Immature natural killer cell (primary cell): ENCODE results near the gene DICER1. TPM values are rescaled to one million over a fixed set of nuclear protein-coding genes. Genes with fewer than 3 reads are reported as not detected.

Source experiments
- DNase-seq, 3 donors: peaks; one replicate each; pipeline ENCODE4 v3.0.0; 2022; ENCODE audit warnings: mixed read lengths in 1 of 3
- H3K27ac Mint-ChIP-seq, 6 donors: one replicate each; pipeline ENCODE4 v1.8.0; 2020; ENCODE audit warnings: mixed read lengths in 6 of 6, mild to moderate bottlenecking in 5 of 6, inconsistent platforms in 4 of 6, moderate library complexity in 3 of 6
- H3K27me3 Mint-ChIP-seq, 3 donors: one replicate each; pipeline ENCODE4 v1.8.0; 2020 to 2021; ENCODE audit warnings: low read depth in 3 of 3, mild to moderate bottlenecking in 3 of 3, mixed read lengths in 3 of 3, moderate library complexity in 3 of 3, inconsistent platforms in 1 of 3
- H3K36me3 Mint-ChIP-seq, 3 donors: one replicate each; pipeline ENCODE4 v1.8.0; 2020; ENCODE audit warnings: mixed read lengths in 3 of 3, inconsistent platforms in 2 of 3, mild to moderate bottlenecking in 2 of 3
- H3K4me1 Mint-ChIP-seq, 2 donors: one replicate each; pipeline ENCODE4 v1.8.0; 2020; ENCODE audit warnings: inconsistent platforms in 2 of 2, mild to moderate bottlenecking in 2 of 2, mixed read lengths in 2 of 2, moderate library complexity in 1 of 2
- H3K4me3 Mint-ChIP-seq, 5 donors: one replicate each; pipeline ENCODE4 v1.8.0; 2020; ENCODE audit warnings: mild to moderate bottlenecking in 5 of 5, mixed read lengths in 5 of 5, inconsistent platforms in 3 of 5, moderate library complexity in 3 of 5
- H3K9me3 Mint-ChIP-seq, 6 donors: one replicate each; pipeline ENCODE4 v1.8.0; 2020; ENCODE audit warnings: mild to moderate bottlenecking in 6 of 6, mixed read lengths in 6 of 6, inconsistent platforms in 4 of 6, moderate library complexity in 3 of 6
- polyA plus RNA-seq, 3 donors: library from polyadenylated mRNA; unstranded; fragments of 300-500 nt; fragmentation: Illumina TruSeq; gene quantifications; one replicate each; pipeline ENCODE4 v1.2.3, GENCODE V29; 2021

The DICER1 gene
- polyA plus RNA-seq, 3 donors from 2014 or later = 6.5 to 11.7 (median 7.0) TPM

- H3K27ac Mint-ChIP-seq = peak overlapping the region in 1 of 6 donors; percentile 34
- H3K9me3 Mint-ChIP-seq = no peaks in the 10 kb centered on the region
- H3K27me3 Mint-ChIP-seq = peaks cover 0 to 2% (median 0%) of the 10 kb centered on the region in 3 donors
- peak overlapping the region in 1 of 5 donors; percentile 20 for H3K4me3 Mint-ChIP-seq
- no peak for DNase-seq
- peaks cover 56 to 92% of the 10 kb centered on the region in 2 donors for H3K4me1 Mint-ChIP-seq
- peaks cover 1 to 4% (median 2%) of the 10 kb centered on the region in 3 donors for H3K36me3 Mint-ChIP-seq
Observed at GRCh38 chr14:95137804-95138167, 19.5 kb downstream of the DICER1 start.

- H3K9me3 Mint-ChIP-seq = no peaks in the 10 kb centered on the region
- DNase-seq = no peak
- H3K27me3 Mint-ChIP-seq = peaks cover 0 to 2% (median 0%) of the 10 kb centered on the region in 3 donors
- peak overlapping the region in 1 of 6 donors; percentile 76 for H3K27ac Mint-ChIP-seq
- peaks cover 4 to 7% (median 6%) of the 10 kb centered on the region in 3 donors for H3K36me3 Mint-ChIP-seq
- no peak overlapping the region for H3K4me3 Mint-ChIP-seq
- H3K4me1 Mint-ChIP-seq = peaks cover 51 to 92% of the 10 kb centered on the region in 2 donors
Observed at GRCh38 chr14:95137164-95137803, 20.0 kb downstream of the DICER1 start.

- Mint-ChIP-seq H3K27me3 (peaks cover 0 to 2% (median 0%) of the 10 kb centered on the region in 3 donors), H3K9me3 (no peaks in the 10 kb centered on the region), H3K4me3 (peak overlapping the region in 2 of 5 donors; percentile 12 to 44), H3K27ac (peak overlapping the region in 2 of 6 donors; percentile 76 to 86), H3K36me3 (peaks cover 4 to 10% (median 8%) of the 10 kb centered on the region in 3 donors), H3K4me1 (peaks cover 47 to 88% of the 10 kb centered on the region in 2 donors)
- no peak for DNase-seq
Observed at GRCh38 chr14:95136631-95137030, 20.7 kb downstream of the DICER1 start.

GRCh38 chr14:95134304-95134933, 22.9 kb downstream of the DICER1 start:
- Mint-ChIP-seq H3K4me1 (peaks cover 38 to 68% of the 10 kb centered on the region in 2 donors), H3K9me3 (no peaks in the 10 kb centered on the region), H3K27me3 (peaks cover 0 to 2% (median 0%) of the 10 kb centered on the region in 3 donors), H3K27ac (no peak overlapping the region), H3K36me3 (peaks cover 8 to 20% (median 8%) of the 10 kb centered on the region in 3 donors), H3K4me3 (no peak overlapping the region)
- DNase-seq = no peak

- DNase-seq = no peak
- H3K36me3 Mint-ChIP-seq = peaks cover 4 to 32% (median 8%) of the 10 kb centered on the region in 3 donors
- H3K4me3 Mint-ChIP-seq = no peak overlapping the region
- peaks cover 0 to 2% (median 0%) of the 10 kb centered on the region in 3 donors for H3K27me3 Mint-ChIP-seq
- peak overlapping the region in 1 of 6 donors; percentile 56 for H3K27ac Mint-ChIP-seq
- peaks cover 29 to 59% of the 10 kb centered on the region in 2 donors for H3K4me1 Mint-ChIP-seq
- no peaks in the 10 kb centered on the region for H3K9me3 Mint-ChIP-seq
Observed at GRCh38 chr14:95133282-95133681, 24.0 kb downstream of the DICER1 start.

GRCh38 chr14:95132760-95133159, 24.6 kb downstream of the DICER1 start:
- no peak overlapping the region for H3K27ac Mint-ChIP-seq
- no peaks in the 10 kb centered on the region for H3K9me3 Mint-ChIP-seq
- peaks cover 23 to 59% of the 10 kb centered on the region in 2 donors for H3K4me1 Mint-ChIP-seq
- H3K36me3 Mint-ChIP-seq = peaks cover 4 to 34% (median 8%) of the 10 kb centered on the region in 3 donors
- peaks cover 0 to 2% (median 0%) of the 10 kb centered on the region in 3 donors for H3K27me3 Mint-ChIP-seq
- DNase-seq = no peak
- H3K4me3 Mint-ChIP-seq = no peak overlapping the region

- Mint-ChIP-seq H3K4me1 (peaks cover 9 to 48% of the 10 kb centered on the region in 2 donors), H3K27me3 (no peaks in the 10 kb centered on the region), H3K9me3 (no peaks in the 10 kb centered on the region), H3K27ac (no peak overlapping the region), H3K36me3 (peaks cover 4 to 37% (median 8%) of the 10 kb centered on the region in 3 donors), H3K4me3 (no peak overlapping the region)
- no peak for DNase-seq
Observed at GRCh38 chr14:95130549-95130948, 26.8 kb downstream of the DICER1 start.

GRCh38 chr14:95128140-95128539, 29.2 kb downstream of the DICER1 start:
- Mint-ChIP-seq H3K9me3 (no peaks in the 10 kb centered on the region), H3K4me3 (no peak overlapping the region), H3K36me3 (peaks cover 11 to 50% (median 18%) of the 10 kb centered on the region in 3 donors), H3K4me1 (peaks cover 1 to 27% of the 10 kb centered on the region in 2 donors), H3K27ac (peak overlapping the region in 1 of 6 donors; percentile 20), H3K27me3 (no peaks in the 10 kb centered on the region)
- DNase-seq = no peak

- no peaks in the 10 kb centered on the region for H3K27me3 Mint-ChIP-seq
- H3K27ac Mint-ChIP-seq = no peak overlapping the region
- H3K4me3 Mint-ChIP-seq = no peak overlapping the region
- peaks cover 1 to 21% of the 10 kb centered on the region in 2 donors for H3K4me1 Mint-ChIP-seq
- H3K9me3 Mint-ChIP-seq = no peaks in the 10 kb centered on the region
- DNase-seq = no peak
- H3K36me3 Mint-ChIP-seq = peaks cover 11 to 48% (median 14%) of the 10 kb centered on the region in 3 donors
Observed at GRCh38 chr14:95127531-95127911, 29.8 kb downstream of the DICER1 start.

GRCh38 chr14:95126906-95127530, 30.3 kb downstream of the DICER1 start:
- no peak for DNase-seq
- Mint-ChIP-seq H3K4me1 (peaks cover 1 to 16% of the 10 kb centered on the region in 2 donors), H3K36me3 (peaks cover 10 to 47% (median 11%) of the 10 kb centered on the region in 3 donors), H3K27me3 (no peaks in the 10 kb centered on the region), H3K9me3 (no peaks in the 10 kb centered on the region), H3K27ac (peak overlapping the region in 1 of 6 donors; percentile 62), H3K4me3 (no peak overlapping the region)

- peak overlapping the region in 2 of 6 donors; percentile 7 to 18 for H3K27ac Mint-ChIP-seq
- H3K4me1 Mint-ChIP-seq = peaks cover 1 to 21% of the 10 kb centered on the region in 2 donors
- peaks cover 10 to 45% (median 12%) of the 10 kb centered on the region in 3 donors for H3K36me3 Mint-ChIP-seq
- no peaks in the 10 kb centered on the region for H3K27me3 Mint-ChIP-seq
- no peak for DNase-seq
- no peaks in the 10 kb centered on the region for H3K9me3 Mint-ChIP-seq
- no peak overlapping the region for H3K4me3 Mint-ChIP-seq
Observed at GRCh38 chr14:95125915-95126314, 31.4 kb downstream of the DICER1 start.

GRCh38 chr14:95125221-95125620, 32.1 kb downstream of the DICER1 start:
- Mint-ChIP-seq H3K4me1 (peaks cover 1 to 28% of the 10 kb centered on the region in 2 donors), H3K27ac (peak overlapping the region in 1 of 6 donors; percentile 0), H3K27me3 (no peaks in the 10 kb centered on the region), H3K36me3 (peaks cover 10 to 43% (median 15%) of the 10 kb centered on the region in 3 donors), H3K9me3 (no peaks in the 10 kb centered on the region), H3K4me3 (no peak overlapping the region)
- no peak for DNase-seq

- H3K9me3 Mint-ChIP-seq = no peaks in the 10 kb centered on the region
- no peaks in the 10 kb centered on the region for H3K27me3 Mint-ChIP-seq
- DNase-seq = no peak
- peaks cover 1 to 37% of the 10 kb centered on the region in 2 donors for H3K4me1 Mint-ChIP-seq
- no peak overlapping the region for H3K4me3 Mint-ChIP-seq
- H3K36me3 Mint-ChIP-seq = peaks cover 10 to 34% (median 11%) of the 10 kb centered on the region in 3 donors
- peak overlapping the region in 1 of 6 donors; percentile 0 for H3K27ac Mint-ChIP-seq
Observed at GRCh38 chr14:95123891-95124579, 33.3 kb downstream of the DICER1 start.
